Naive thymus-derived CD4-positive, alpha-beta T cell (primary cell): Measurements from ENCODE around the gene MAN1C1. TPM values are rescaled to one million over a fixed set of nuclear protein-coding genes. Genes with fewer than 3 reads are reported as not detected.
"Not testable (repeated sequence)": the region's sequence is repeated elsewhere in the genome, so short reads cannot be mapped to it uniquely, and the experiment has no call there.

Experiments
- ATAC-seq: fragments of 150-1000 bp; cut with Tn5 transposase; 2 replicates; pipeline ENCODE4 v1.10.0; 2021; ENCODE audit warnings: mild to moderate bottlenecking, moderate library complexity
- CTCF ChIA-PET: fragments of 350-600 bp; sonication (Branson Sonifier 250); formaldehyde crosslinking; loops from one replicate; lab custom pipeline; 2021; ENCODE audit warnings: antibody characterized with exemption; lab: Charles Lee
- POLR2A ChIA-PET: fragments of 350-600 bp; sonication (Branson Sonifier 250); formaldehyde crosslinking; loops from one replicate; lab custom pipeline; 2021; ENCODE audit warnings: antibody characterized with exemption, inconsistent platforms; lab: Charles Lee
- DNase-seq, 9 donors: peaks; one replicate each; pipeline versions ENCODE4 v3.0.0 to v3.0.0-alpha.2; 2020 to 2022; ENCODE audit warnings: mixed read lengths in 1 of 9
- H3K27ac ChIP-seq: one replicate; pipeline ENCODE4 v1.7.0; 2013; ENCODE audit warnings: mild to moderate bottlenecking, low read depth, low read length, moderate library complexity
- H3K27me3 ChIP-seq, 2 donors: one replicate each; pipeline ENCODE4 v1.7.0; 2013; ENCODE audit warnings: low read length in 2 of 2, mild to moderate bottlenecking in 2 of 2, moderate library complexity in 2 of 2; ENCODE audit not compliant: control insufficient read depth in 2 of 2, insufficient read depth in 2 of 2
- H3K36me3 ChIP-seq, 3 experiments: 1 replicate in 2 of 3; 2 replicates in 1 of 3; pipeline ENCODE4 v1.7.0; 2013; ENCODE audit warnings: low read length in 3 of 3, mild to moderate bottlenecking in 3 of 3, moderate library complexity in 1 of 3; ENCODE audit not compliant: insufficient read depth in 3 of 3, control insufficient read depth in 2 of 3
- H3K4me1 ChIP-seq, 2 donors: one replicate each; pipeline ENCODE4 v1.7.0; 2013; ENCODE audit warnings: low read length in 2 of 2, mild to moderate bottlenecking in 2 of 2, moderate library complexity in 1 of 2; ENCODE audit not compliant: control insufficient read depth in 2 of 2, insufficient read depth in 2 of 2
- H3K4me3 ChIP-seq: 2 replicates; pipeline ENCODE4 v1.7.0; 2013; ENCODE audit warnings: mild to moderate bottlenecking, low read length
- H3K9me3 ChIP-seq, 3 experiments: 1 replicate in 2 of 3; 2 replicates in 1 of 3; pipeline ENCODE4 v1.7.0; 2013; ENCODE audit warnings: low read length in 3 of 3; ENCODE audit not compliant: control insufficient read depth in 2 of 3
- H3K27ac Mint-ChIP-seq, 9 donors: one replicate each; pipeline ENCODE4 v1.8.0; 2020 to 2022; ENCODE audit warnings: mixed read lengths in 9 of 9, mild to moderate bottlenecking in 8 of 9, moderate library complexity in 5 of 9, inconsistent platforms in 2 of 9
- H3K27me3 Mint-ChIP-seq, 5 donors: one replicate each; pipeline ENCODE4 v1.8.0; 2021 to 2022; ENCODE audit warnings: mixed read lengths in 5 of 5, mild to moderate bottlenecking in 1 of 5
- H3K36me3 Mint-ChIP-seq, 5 donors: one replicate each; pipeline ENCODE4 v1.8.0; 2020 to 2022; ENCODE audit warnings: mixed read lengths in 5 of 5, mild to moderate bottlenecking in 3 of 5, inconsistent platforms in 1 of 5
- H3K4me1 Mint-ChIP-seq, 7 donors: one replicate each; pipeline ENCODE4 v1.8.0; 2020 to 2022; ENCODE audit warnings: mixed read lengths in 7 of 7, mild to moderate bottlenecking in 3 of 7, inconsistent platforms in 1 of 7
- H3K4me3 Mint-ChIP-seq, 10 donors: one replicate each; pipeline ENCODE4 v1.8.0; 2020 to 2022; ENCODE audit warnings: mild to moderate bottlenecking in 10 of 10, mixed read lengths in 10 of 10, moderate library complexity in 6 of 10, inconsistent platforms in 2 of 10
- H3K9me3 Mint-ChIP-seq, 11 donors: one replicate each; pipeline ENCODE4 v1.8.0; 2020 to 2022; ENCODE audit warnings: mixed read lengths in 11 of 11, mild to moderate bottlenecking in 4 of 11, inconsistent platforms in 1 of 11, moderate library complexity in 1 of 11
- intact Hi-C, 2 donors: fragments of 100-400 bp; cut with micrococcal nuclease; formaldehyde crosslinking; loops; one replicate each; pipeline ENCODE4 v1.15.1; 2023
- polyA plus RNA-seq, 2 donors: library from polyadenylated mRNA; unstranded; fragments of 300-500 nt; fragmentation: Illumina TruSeq; gene quantifications; one replicate each; pipeline ENCODE4 v1.2.3, GENCODE V29; 2021
- total RNA-seq, 6 experiments: library from RNA in 5 of 6; stranded (reverse) in 5 of 6; gene quantifications; 1 replicate in 5 of 6; 2 replicates in 1 of 6; pipeline ENCODE4 v1.2.3 and lab custom pipeline; 2021 to 2026

MAN1C1 gene
- total and polyA plus RNA-seq, 7 experiments from 2014 or later = 16.0 to 85.5 (median 61.0) TPM

DNA sequence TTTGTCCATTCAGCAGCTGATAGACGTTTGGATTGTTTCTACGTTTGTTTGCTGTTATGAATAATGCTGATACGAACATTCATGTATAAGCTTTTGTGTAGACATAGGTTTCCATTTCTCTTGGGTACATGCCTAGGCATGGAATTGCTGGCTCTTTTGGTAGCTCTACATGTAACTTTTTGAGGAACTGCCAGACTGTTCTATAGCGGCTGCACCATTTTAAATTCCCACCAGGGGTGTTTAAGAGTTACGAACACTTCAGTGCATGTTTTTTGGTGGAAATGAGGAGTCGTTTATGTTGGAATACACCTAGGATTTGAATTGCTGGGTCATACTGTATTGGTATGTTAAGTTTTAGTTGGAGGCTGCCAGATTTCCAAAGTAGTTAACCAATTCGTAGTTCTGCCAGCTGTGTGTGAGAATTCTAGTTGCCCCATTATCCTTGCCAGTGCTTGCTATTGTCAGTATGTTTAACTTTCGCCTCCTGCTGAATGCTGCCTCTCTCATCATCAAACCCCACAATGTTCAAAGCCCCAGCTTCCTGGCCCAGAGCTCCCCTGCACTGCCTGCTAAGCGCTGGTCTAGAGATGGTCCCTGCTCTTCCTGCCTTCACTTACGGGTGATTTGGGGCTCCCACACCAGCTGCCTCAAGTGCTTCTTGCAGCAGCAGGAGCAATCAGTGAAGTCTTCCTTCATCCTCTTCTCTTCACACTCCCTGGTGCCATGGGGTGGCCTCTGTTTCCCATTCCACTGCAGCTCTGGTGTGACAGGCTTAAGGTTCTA is 81.0 kb downstream of the MAN1C1 start:
- intact Hi-C loops = loop anchor here in 1 of 2 donors (2.0 kb wide), 3 partner anchors 21 to 99 kb away; no protein-coding TSS in a partner anchor
- Histone ChIP-seq H3K27me3 (no peaks in the 10 kb centered on the region), H3K4me3 (no peak overlapping the region), H3K27ac (peak overlapping the region; percentile 35), H3K4me1 (peaks cover 0 to 53% of the 10 kb centered on the region in 2 donors), H3K36me3 (peaks cover 0 to 26% (median 0%) of the 10 kb centered on the region in 3 experiments), H3K9me3 (no peaks in the 10 kb centered on the region)
- H3K4me3 Mint-ChIP-seq = peak overlapping the region in 9 of 10 donors; percentile 12 to 68 (median 52)
- H3K4me1 Mint-ChIP-seq = peaks cover 22 to 78% (median 65%) of the 10 kb centered on the region in 7 donors
- ChIA-PET POLR2A (interaction anchor here (0.5 to 2.5 kb wide), 21 partner anchors 11 to 182 kb away, joined by 3 to 11 read pairs (median 4); no protein-coding TSS in a partner anchor), CTCF (interaction anchor here (0.6 to 2.5 kb wide), 13 partner anchors 21 to 113 kb away, joined by 3 to 19 read pairs (median 4); no protein-coding TSS in a partner anchor)
- peak overlapping the region in 8 of 9 donors; percentile 49 to 89 (median 78) for H3K27ac Mint-ChIP-seq
- peaks cover 0 to 2% (median 0%) of the 10 kb centered on the region in 11 donors for H3K9me3 Mint-ChIP-seq
- peak in 7 of 9 donors; percentile 42 to 72 (median 66) for DNase-seq
- H3K27me3 Mint-ChIP-seq = peaks cover 0 to 42% (median 0%) of the 10 kb centered on the region in 5 donors
- peaks cover 0 to 6% (median 4%) of the 10 kb centered on the region in 5 donors for H3K36me3 Mint-ChIP-seq
- peak; percentile 86 for ATAC-seq

DNA sequence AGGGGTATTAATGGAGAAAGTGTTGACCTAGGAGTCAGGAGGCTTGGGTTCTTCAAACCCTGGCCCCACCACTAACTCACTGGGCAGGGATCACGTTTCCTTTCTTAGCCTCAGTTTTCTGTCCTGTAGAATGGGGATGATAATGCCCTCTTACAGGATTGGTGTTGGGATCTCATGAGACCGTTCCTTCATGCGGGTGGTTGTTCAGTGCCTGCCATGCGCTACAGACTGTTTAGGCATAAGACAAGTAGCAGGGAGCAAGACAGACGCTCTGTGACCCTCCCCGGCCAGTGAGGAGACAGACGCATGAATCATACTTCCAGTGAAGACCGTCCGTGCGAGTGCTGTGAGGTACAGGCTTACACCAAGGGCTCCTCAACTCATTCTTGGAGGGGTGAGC is 81.7 kb downstream of the MAN1C1 start:
- Histone ChIP-seq H3K36me3 (peaks cover 0 to 26% (median 0%) of the 10 kb centered on the region in 3 experiments), H3K27me3 (no peaks in the 10 kb centered on the region), H3K4me3 (no peak overlapping the region), H3K4me1 (peaks cover 0 to 56% of the 10 kb centered on the region in 2 donors), H3K27ac (no peak overlapping the region), H3K9me3 (no peaks in the 10 kb centered on the region)
- ATAC-seq = no peak
- POLR2A ChIA-PET = interaction anchor here (0.9 to 2.5 kb wide), 14 partner anchors 10 to 103 kb away, joined by 3 to 11 read pairs (median 6); no protein-coding TSS in a partner anchor
- intact Hi-C loops = no loop called here
- Mint-ChIP-seq H3K27me3 (peaks cover 0 to 40% (median 0%) of the 10 kb centered on the region in 5 donors), H3K36me3 (peaks cover 0 to 6% (median 4%) of the 10 kb centered on the region in 5 donors), H3K4me1 (peaks cover 23 to 82% (median 69%) of the 10 kb centered on the region in 7 donors), H3K9me3 (peaks cover 0 to 2% (median 0%) of the 10 kb centered on the region in 11 donors), H3K4me3 (peak overlapping the region in 6 of 10 donors; percentile 21 to 57 (median 52)), H3K27ac (peak overlapping the region in 8 of 9 donors; percentile 49 to 89 (median 72))
- CTCF ChIA-PET = interaction anchor here (0.7 to 2.5 kb wide), 12 partner anchors 22 to 113 kb away, joined by 3 to 19 read pairs (median 4); no protein-coding TSS in a partner anchor
- no peak for DNase-seq

DNA sequence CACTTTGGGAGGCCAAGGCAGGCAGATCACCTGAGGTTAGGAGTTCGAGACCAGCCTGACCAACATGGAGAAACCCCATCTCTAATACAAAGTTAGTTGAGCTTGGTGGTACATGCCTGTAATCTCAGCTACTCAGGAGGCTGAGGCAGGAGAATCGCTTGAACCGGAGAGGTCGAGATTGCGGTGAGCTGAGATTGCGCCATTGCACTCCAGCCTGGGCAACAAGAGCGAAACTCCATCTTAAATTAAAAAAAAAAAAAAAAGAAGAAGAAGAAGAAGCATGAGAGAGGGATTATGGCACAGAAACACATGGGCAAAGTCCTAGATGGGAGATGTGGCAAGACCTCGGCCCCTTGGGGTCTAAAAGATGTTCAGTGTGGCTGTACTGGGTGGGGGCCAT is 82.5 kb downstream of the MAN1C1 start:
- Histone ChIP-seq H3K36me3 (peaks cover 0 to 23% (median 0%) of the 10 kb centered on the region in 3 experiments), H3K4me1 (peaks cover 4 to 56% of the 10 kb centered on the region in 2 donors)
- H3K27ac Mint-ChIP-seq = peak overlapping the region in 4 of 9 donors; percentile 48 to 89 (median 65)
- H3K27me3 ChIP-seq, H3K36me3 Mint-ChIP-seq, ATAC-seq, H3K9me3 Mint-ChIP-seq, H3K4me3 ChIP-seq, DNase-seq, H3K4me3 Mint-ChIP-seq, intact Hi-C loops, H3K27ac ChIP-seq, H3K9me3 ChIP-seq: not testable (repeated sequence)
- H3K27me3 Mint-ChIP-seq = peaks cover 0 to 39% (median 0%) of the 10 kb centered on the region in 5 donors
- peaks cover 30 to 85% (median 74%) of the 10 kb centered on the region in 7 donors for H3K4me1 Mint-ChIP-seq
- ChIA-PET POLR2A (interaction anchor here (0.6 to 2.5 kb wide), 6 partner anchors 9 to 157 kb away, joined by 3 to 9 read pairs (median 4); no protein-coding TSS in a partner anchor), CTCF (interaction anchor here (0.6 to 2.5 kb wide), 5 partner anchors 22 to 96 kb away, joined by 3 to 10 read pairs (median 5); no protein-coding TSS in a partner anchor)

DNA sequence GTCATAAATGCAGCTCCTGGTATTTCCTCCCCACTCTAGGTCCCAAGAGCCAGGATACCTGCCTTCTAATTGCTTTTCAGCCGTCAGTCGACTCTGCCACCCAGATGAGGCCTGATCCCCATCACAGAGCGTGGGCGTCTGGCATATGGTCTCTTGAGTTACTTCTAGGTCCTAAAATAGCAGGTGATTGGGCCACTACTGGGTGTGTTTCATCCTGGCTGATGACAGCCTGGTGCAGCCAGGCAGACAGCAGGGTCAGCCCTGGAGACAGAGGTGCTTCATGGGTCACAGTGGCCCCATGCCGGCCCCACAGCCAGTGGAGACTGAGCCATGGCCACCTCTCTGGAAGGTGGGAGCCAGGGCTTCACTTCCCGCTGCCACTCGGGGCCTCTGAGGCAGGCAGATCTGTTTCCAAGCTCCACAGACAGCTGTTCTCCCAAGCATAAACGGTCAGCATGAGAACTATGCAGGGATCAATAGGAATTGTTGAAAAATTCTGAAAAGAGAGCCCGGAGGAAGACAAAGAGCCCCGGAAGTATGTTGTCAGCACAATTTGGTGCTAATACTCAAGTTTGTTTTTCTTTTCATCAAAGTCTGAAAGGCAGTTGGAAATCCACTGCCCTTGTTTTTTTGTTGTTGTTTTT is 83.0 kb downstream of the MAN1C1 start:
- Mint-ChIP-seq H3K4me3 (no peak overlapping the region), H3K4me1 (peaks cover 32 to 87% (median 75%) of the 10 kb centered on the region in 7 donors), H3K9me3 (peaks cover 0 to 2% (median 0%) of the 10 kb centered on the region in 11 donors), H3K27me3 (peaks cover 0 to 39% (median 0%) of the 10 kb centered on the region in 5 donors), H3K27ac (peak overlapping the region in 6 of 9 donors; percentile 28 to 89 (median 55)), H3K36me3 (peaks cover 0 to 6% (median 4%) of the 10 kb centered on the region in 5 donors)
- ATAC-seq (no peak), DNase-seq (no peak)
- POLR2A ChIA-PET = interaction anchor here (0.6 to 2.5 kb wide), 4 partner anchors 13 to 157 kb away, joined by 3 to 6 read pairs (median 4); no protein-coding TSS in a partner anchor
- CTCF ChIA-PET = interaction anchor here (0.6 to 2.5 kb wide), 2 partner anchors 23 to 96 kb away, joined by 3 to 10 read pairs; no protein-coding TSS in a partner anchor
- Histone ChIP-seq H3K4me3 (no peak overlapping the region), H3K27me3 (no peaks in the 10 kb centered on the region), H3K27ac (no peak overlapping the region), H3K9me3 (no peaks in the 10 kb centered on the region), H3K36me3 (peaks cover 0 to 20% (median 0%) of the 10 kb centered on the region in 3 experiments), H3K4me1 (peaks cover 9 to 61% of the 10 kb centered on the region in 2 donors)
- intact Hi-C loops = no loop called here

DNA sequence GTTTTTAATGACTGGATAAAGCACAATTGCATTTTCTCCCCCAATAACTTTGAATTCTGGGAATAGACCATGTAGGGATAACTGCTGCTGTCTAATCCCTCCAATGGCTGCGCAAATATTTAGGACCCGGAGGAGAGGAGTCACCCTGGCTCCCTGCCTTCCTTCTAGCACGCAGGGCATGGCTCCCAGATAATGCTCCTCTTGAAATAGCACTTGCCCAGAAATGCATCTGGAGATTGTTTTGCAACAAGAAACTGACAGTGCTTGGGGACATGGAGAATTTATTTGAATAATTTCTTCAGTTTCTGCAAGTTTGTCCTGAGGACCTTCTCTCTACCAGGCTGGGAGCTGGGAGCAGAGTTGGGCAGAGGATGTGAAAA is 83.5 kb downstream of the MAN1C1 start:
- Mint-ChIP-seq H3K27me3 (peaks cover 0 to 44% (median 0%) of the 10 kb centered on the region in 5 donors), H3K4me1 (peaks cover 35 to 87% (median 76%) of the 10 kb centered on the region in 7 donors), H3K27ac (peak overlapping the region in 7 of 9 donors; percentile 33 to 71 (median 51)), H3K9me3 (peaks cover 0 to 2% (median 0%) of the 10 kb centered on the region in 11 donors), H3K36me3 (peaks cover 0 to 6% (median 4%) of the 10 kb centered on the region in 5 donors), H3K4me3 (no peak overlapping the region)
- POLR2A ChIA-PET = interaction anchor here (1.5 kb wide), 1 partner anchor 27 kb away, joined by 3 read pairs; no protein-coding TSS in a partner anchor
- DNase-seq (no peak), ATAC-seq (no peak)
- H3K27me3 ChIP-seq = no peaks in the 10 kb centered on the region
- CTCF ChIA-PET = no interaction called here
- intact Hi-C loops = no loop called here
- no peaks in the 10 kb centered on the region for H3K9me3 ChIP-seq
- no peak overlapping the region for H3K4me3 ChIP-seq
- H3K27ac ChIP-seq = no peak overlapping the region
- H3K36me3 ChIP-seq = peaks cover 0 to 19% (median 0%) of the 10 kb centered on the region in 3 experiments
- H3K4me1 ChIP-seq = peaks cover 15 to 61% of the 10 kb centered on the region in 2 donors
